Heart right ventricle (tissue), 16 donors: ENCODE results near the gene ACBD3. TPM values are rescaled to one million over a fixed set of nuclear protein-coding genes. Genes with fewer than 3 reads are reported as not detected.

Experiments used
- ATAC-seq, 8 donors: fragments of 200-7000 bp; cut with Tn5 transposase; one replicate each; pipeline ENCODE4 v1.9.1; 2020; ENCODE audit warnings: mild to moderate bottlenecking in 8 of 8, moderate library complexity in 8 of 8, moderate number of reproducible peaks in 1 of 8
- DNase-seq, 2 donors: peaks; one replicate each; pipeline ENCODE4 v3.0.0-alpha.2; 2020
- H3K27ac ChIP-seq, 10 donors: fragments of 200-600 bp; sonication (generic) in 2 of 10; one replicate each; pipeline versions ENCODE4 v1.5.0 to v1.8.0; 2020 to 2022; ENCODE audit warnings: mild to moderate bottlenecking in 3 of 10
- H3K27me3 ChIP-seq, 7 donors: fragments of 200-600 bp; one replicate each; pipeline ENCODE4 v1.8.0; 2021 to 2022; ENCODE audit warnings: mild to moderate bottlenecking in 2 of 7
- H3K36me3 ChIP-seq, 9 donors: fragments of 200-600 bp; sonication (generic) in 1 of 9; one replicate each; pipeline versions ENCODE4 v1.5.0 to v1.8.0; 2020 to 2022; ENCODE audit warnings: mild to moderate bottlenecking in 2 of 9
- H3K4me1 ChIP-seq, 9 donors: fragments of 200-600 bp; sonication (generic) in 1 of 9; one replicate each; pipeline versions ENCODE4 v1.5.0 to v1.8.0; 2020 to 2022; ENCODE audit warnings: mild to moderate bottlenecking in 4 of 9
- H3K4me3 ChIP-seq, 10 donors: fragments of 200-600 bp; sonication (generic) in 2 of 10; one replicate each; pipeline versions ENCODE4 v1.5.0 to v1.8.0; 2020 to 2022; ENCODE audit warnings: mild to moderate bottlenecking in 7 of 10, moderate library complexity in 2 of 10
- H3K9me3 ChIP-seq, 11 donors: fragments of 200-600 bp in 10 of 11; sonication (generic) in 2 of 11; one replicate each; pipeline versions ENCODE4 v1.5.0 to v1.8.0; 2013 to 2022; ENCODE audit warnings: mild to moderate bottlenecking in 2 of 11, control low read depth in 1 of 11, moderate library complexity in 1 of 11
- CTCF ChIP-seq, 9 donors: fragments of 200-600 bp; sonication (generic) in 2 of 9; IDR thresholded peaks; one replicate each; pipeline versions ENCODE4 v1.5.0 to v1.8.0; 2021 to 2022; ENCODE audit warnings: antibody characterized with exemption in 9 of 9, mild to moderate bottlenecking in 5 of 9, moderate library complexity in 1 of 9
- WGBS, 2 donors: extraction: QIAGEN DNeasy Blood & Tissue Kit; methylation state at CpG; one replicate each; pipeline ENCODE4 v1.1.7; 2013; ENCODE audit warnings: inconsistent platforms in 1 of 2; 5-methylcytosine and 5-hydroxymethylcytosine counted together
- intact Hi-C, 10 donors: fragments of 100-400 bp; cut with DNase I; formaldehyde crosslinking; loops; one replicate each; pipeline versions ENCODE4 v1.11.1 to v1.14.2; 2022
- polyA plus RNA-seq, 2 donors: library from polyadenylated mRNA; stranded (reverse); fragments of 200-250 nt; gene quantifications; one replicate each; pipeline ENCODE4 v1.2.3, GENCODE V29; 2013
- total RNA-seq, 10 donors: library from RNA; stranded (reverse); fragmentation: NEBNext Ultra II Directional in 3 of 10; extraction: Animal tissue kit (Norgen Biotek cat#: 25700) in 3 of 10; gene quantifications; one replicate each; pipeline versions ENCODE4 v1.2.1 to v1.2.4, GENCODE V29; 2021 to 2023
- donor health status: Arrhythmogenic right ventricular cardiomyopathy.
- donor health status: ischemic (EF 13 %, LVEDD 7.1; RV severe dilation, severe dysfunction).
- donor health status: healthy with polysubstance abuse.
- donor health status: DM: no; HTN: yes; CAD: no.
- donor health status: DM: no; HTN: no; CAD: no.
- donor health status: ischemic (EF 25% LVEDD 6.9; RV normal size, moderate dysfunction).
- donor health status: ischemic (EF 25% LVEDD 5.7; RV mildly dilated, moderate dysfunction).
- donor health status: healthy.
- donor health status: DM: yes; HTN: yes; CAD: no.
- donor health status: Ischemic cardiomyopathy.
- donor health status: ischemic (EF 35%, LVEDD 5.7; RV mildly dilated, moderate dysfunction).
- donor health status: nonischemic (EF 11% LVEDD 7.7; RV severe dilation, severe dysfunction).
- donor health status: DM: yes; HTN: yes; CAD: no.
- donor health status: PGD.
- donor health status: ischemic (EF 29% LVEDD 5.4; RV normal size, mild dysfunction).
- donor health status: nonischemic (EF 23%, LVEDD 6.1; RV moderate dilation, normal function).

Gene ACBD3
- total and polyA plus RNA-seq, 12 donors, result 9.3 to 39.1 (median 32.4) TPM

GRCh38 chr1:226126824-226127569, 59.5 kb downstream of the ACBD3 start:
- 71 to 75% methylated on average over 31 of the region's 31 CpGs for WGBS, 2 donors
- intact Hi-C loops, result loop anchor here in 6 of 10 donors (2.0 to 10.0 kb wide), 4 partner anchors 70 to 210 kb away; no protein-coding TSS in a partner anchor
- H3K4me3 ChIP-seq, result no peak overlapping the region
- no peaks in the 10 kb centered on the region for H3K36me3 ChIP-seq
- DNase-seq (no peak), ATAC-seq (no peak)
- H3K27me3 ChIP-seq, result peaks cover 0 to 11% (median 0%) of the 10 kb centered on the region in 7 donors
- peak overlapping the region in 3 of 10 donors; percentile 22 to 44 (median 31) for H3K27ac ChIP-seq
- peaks cover 0 to 21% (median 10%) of the 10 kb centered on the region in 9 donors for H3K4me1 ChIP-seq
- no peak for TF ChIP-seq CTCF (IDR thresholded peaks at IDR 0.05)
- H3K9me3 ChIP-seq, result no peaks in the 10 kb centered on the region

GRCh38 chr1:226125831-226126230, 60.7 kb downstream of the ACBD3 start:
- Histone ChIP-seq H3K9me3 (no peaks in the 10 kb centered on the region), H3K4me1 (peaks cover 3 to 26% (median 15%) of the 10 kb centered on the region in 9 donors), H3K27me3 (peaks cover 0 to 11% (median 0%) of the 10 kb centered on the region in 7 donors), H3K36me3 (no peaks in the 10 kb centered on the region), H3K27ac (no peak overlapping the region), H3K4me3 (no peak overlapping the region)
- ATAC-seq (no peak), DNase-seq (no peak)
- TF ChIP-seq CTCF (IDR thresholded peaks at IDR 0.05), result no peak
- intact Hi-C loops, result loop anchor here in 9 of 10 donors (1.0 to 10.0 kb wide), 6 partner anchors 71 to 211 kb away; no protein-coding TSS in a partner anchor
- 96 to 98% methylated on average over 10 of the region's 10 CpGs for WGBS, 2 donors

GRCh38 chr1:226125097-226125630, 61.4 kb downstream of the ACBD3 start:
- Histone ChIP-seq H3K9me3 (no peaks in the 10 kb centered on the region), H3K27ac (no peak overlapping the region), H3K4me3 (no peak overlapping the region), H3K36me3 (no peaks in the 10 kb centered on the region), H3K27me3 (peaks cover 0 to 11% (median 0%) of the 10 kb centered on the region in 7 donors), H3K4me1 (peaks cover 3 to 26% (median 16%) of the 10 kb centered on the region in 9 donors)
- TF ChIP-seq CTCF (IDR thresholded peaks at IDR 0.05), result peak; percentile 96 to 98 (median 97)
- ATAC-seq, result peak in 5 of 8 donors; percentile 53 to 63 (median 59)
- intact Hi-C loops, result loop anchor here in 9 of 10 donors (1.0 to 10.0 kb wide), 6 partner anchors 72 to 212 kb away; no protein-coding TSS in a partner anchor
- peak; percentile 81 to 87 for DNase-seq
- 5% methylated on average over 12 of the region's 12 CpGs for WGBS, 2 donors

- Histone ChIP-seq H3K27me3 (peaks cover 0 to 11% (median 0%) of the 10 kb centered on the region in 7 donors), H3K4me3 (no peak overlapping the region), H3K27ac (no peak overlapping the region), H3K4me1 (peaks cover 3 to 26% (median 16%) of the 10 kb centered on the region in 9 donors), H3K9me3 (no peaks in the 10 kb centered on the region), H3K36me3 (no peaks in the 10 kb centered on the region)
- ATAC-seq, result no peak
- DNase-seq, result no peak
- TF ChIP-seq CTCF (IDR thresholded peaks at IDR 0.05), result no peak
- 90 to 91% methylated on average over 13 to 14 of the region's 14 CpGs for WGBS, 2 donors
- intact Hi-C loops, result loop anchor here (1.0 to 10.0 kb wide), 11 partner anchors 57 to 211 kb away; partner anchors contain the start of genes SDE2 (in 3 of the 10), H3-3A (in 2 of the 10) and ACBD3 (in 1 of the 10)
Observed at GRCh38 chr1:226123591-226124471, 62.7 kb downstream of the ACBD3 start.
